CD14-positive monocyte (primary cell): ENCODE data around the gene MYO16. TPM values are rescaled to one million over a fixed set of nuclear protein-coding genes. Genes with fewer than 3 reads are reported as not detected.

Experiments used
- DNase-seq, 3 donors: peaks; one replicate each; pipeline ENCODE4 v3.0.0-alpha.2; 2011 to 2022
- H2AFZ ChIP-seq: 2 replicates; pipeline ENCODE4 v1.6.0; 2012; ENCODE audit warnings: mild to moderate bottlenecking, low read depth, low read length, inconsistent platforms; ENCODE audit not compliant: insufficient read depth, poor library complexity, severe bottlenecking
- H3K27ac ChIP-seq, 2 donors: 1 replicate in 1 of 2; 2 replicates in 1 of 2; pipeline ENCODE4 v1.5.1; 2012 to 2013; ENCODE audit warnings: low read length in 2 of 2, control low read depth in 1 of 2, inconsistent platforms in 1 of 2, low read depth in 1 of 2, mild to moderate bottlenecking in 1 of 2
- H3K27me3 ChIP-seq, 2 donors: one replicate each; pipeline versions ENCODE4 v1.6.0 to v1.6.1; 2011 to 2013; ENCODE audit warnings: low read length in 2 of 2; ENCODE audit not compliant: control insufficient read depth in 2 of 2, insufficient read depth in 2 of 2
- H3K36me3 ChIP-seq, 2 donors: replicated peaks in 1 of 2; 1 replicate in 1 of 2; 2 replicates in 1 of 2; pipeline versions ENCODE4 v1.5.1 to v1.6.1; 2012 to 2013; ENCODE audit warnings: low read length in 2 of 2, control low read depth in 1 of 2, inconsistent platforms in 1 of 2, mild to moderate bottlenecking in 1 of 2; ENCODE audit not compliant: insufficient read depth in 2 of 2, control insufficient read depth in 1 of 2
- H3K4me1 ChIP-seq, 2 donors: 1 replicate in 1 of 2; 2 replicates in 1 of 2; pipeline versions ENCODE4 v1.5.1 to v1.6.1; 2012 to 2013; ENCODE audit warnings: low read length in 2 of 2, control low read depth in 1 of 2, inconsistent platforms in 1 of 2, mild to moderate bottlenecking in 1 of 2, moderate library complexity in 1 of 2; ENCODE audit not compliant: insufficient read depth in 2 of 2, control insufficient read depth in 1 of 2
- H3K4me2 ChIP-seq: replicated peaks from 2 replicates; pipeline ENCODE3; 2012; ENCODE audit warnings: low read length, moderate library complexity, mild to moderate bottlenecking; ENCODE audit not compliant: poor library complexity, severe bottlenecking; ENCODE audit errors: extremely low read depth
- H3K4me3 ChIP-seq, 3 experiments: fragments of 200-600 bp in 1 of 3; sonication (generic) in 1 of 3; replicated peaks in 1 of 3; 1 replicate in 2 of 3; 2 replicates in 1 of 3; pipeline ENCODE4 v1.5.1; 2011 to 2013; ENCODE audit warnings: low read length in 3 of 3, mild to moderate bottlenecking in 3 of 3, control low read depth in 2 of 3, low read depth in 2 of 3, inconsistent platforms in 1 of 3, moderate library complexity in 1 of 3
- H3K79me2 ChIP-seq: 2 replicates; pipeline ENCODE4 v1.6.0; 2012; ENCODE audit warnings: mild to moderate bottlenecking, control low read depth, inconsistent platforms, low read length, moderate library complexity; ENCODE audit not compliant: insufficient read depth
- H3K9ac ChIP-seq: 2 replicates; pipeline ENCODE4 v1.6.0; 2017; ENCODE audit warnings: low read length, mild to moderate bottlenecking; ENCODE audit not compliant: insufficient read depth, poor library complexity, severe bottlenecking
- H3K9me3 ChIP-seq, 2 donors: replicated peaks in 1 of 2; 1 replicate in 1 of 2; 2 replicates in 1 of 2; pipeline versions ENCODE4 v1.5.1 to v1.6.1; 2012 to 2013; ENCODE audit warnings: low read length in 2 of 2, control low read depth in 1 of 2; ENCODE audit not compliant: control insufficient read depth in 1 of 2, insufficient read depth in 1 of 2
- H4K20me1 ChIP-seq: 2 replicates; pipeline ENCODE4 v1.6.0; 2012; ENCODE audit warnings: mild to moderate bottlenecking, low read length, control low read depth, moderate library complexity; ENCODE audit not compliant: insufficient read depth
- H3K27ac Mint-ChIP-seq, 7 donors: one replicate each; pipeline ENCODE4 v1.8.0; 2020; ENCODE audit warnings: mild to moderate bottlenecking in 7 of 7, mixed read lengths in 7 of 7, moderate library complexity in 6 of 7, inconsistent platforms in 2 of 7
- H3K27me3 Mint-ChIP-seq, 3 donors: one replicate each; pipeline ENCODE4 v1.8.0; 2021 to 2022; ENCODE audit warnings: low read depth in 3 of 3, mild to moderate bottlenecking in 3 of 3, mixed read lengths in 3 of 3, moderate library complexity in 3 of 3, inconsistent platforms in 1 of 3
- H3K36me3 Mint-ChIP-seq, 2 donors: one replicate each; pipeline ENCODE4 v1.8.0; 2020; ENCODE audit warnings: mixed read lengths in 2 of 2, inconsistent platforms in 1 of 2, mild to moderate bottlenecking in 1 of 2
- H3K4me1 Mint-ChIP-seq: one replicate; pipeline ENCODE4 v1.8.0; 2020; ENCODE audit warnings: mild to moderate bottlenecking, mixed read lengths
- H3K4me3 Mint-ChIP-seq, 2 donors: one replicate each; pipeline ENCODE4 v1.8.0; 2020; ENCODE audit warnings: mild to moderate bottlenecking in 2 of 2, mixed read lengths in 2 of 2, moderate library complexity in 1 of 2
- H3K9me3 Mint-ChIP-seq, 7 donors: one replicate each; pipeline ENCODE4 v1.8.0; 2020 to 2022; ENCODE audit warnings: mixed read lengths in 7 of 7, mild to moderate bottlenecking in 6 of 7, moderate library complexity in 6 of 7, inconsistent platforms in 2 of 7
- CTCF ChIP-seq: fragments of 200-600 bp; IDR thresholded peaks from one replicate; pipeline ENCODE4 v1.8.0; 2022; ENCODE audit warnings: antibody characterized with exemption, mild to moderate bottlenecking
- WGBS: methylation state at CpG from one replicate; pipeline ENCODE4 v1.1.5; 2013; ENCODE audit warnings: missing lambda C conversion rate; ENCODE audit not compliant: insufficient coverage; 5-methylcytosine and 5-hydroxymethylcytosine counted together
- intact Hi-C, 2 donors: fragments of 100-400 bp; cut with micrococcal nuclease; formaldehyde crosslinking; loops; one replicate each; pipeline versions ENCODE4 v1.15.0 to v1.15.1; 2023
- polyA plus RNA-seq, 3 donors: library from polyadenylated mRNA; depleted of rRNA in 1 of 3; unstranded in 2 of 3; stranded (reverse) in 1 of 3; fragments of 300-500 nt in 2 of 3; fragments of >200 nt in 1 of 3; fragmentation: Illumina TruSeq in 2 of 3; gene quantifications; 1 replicate in 2 of 3; 2 replicates in 1 of 3; pipeline ENCODE4 v1.2.3, GENCODE V29; 2012 to 2021

The MYO16 gene
- polyA plus RNA-seq, 3 donors, result not detected

GRCh38 chr13:108674346-108674745 is 44.9 kb downstream of the MYO16 start:
- H3K27ac ChIP-seq, result no peak overlapping the region
- no peaks in the 10 kb centered on the region for H3K79me2 ChIP-seq
- H3K4me3 Mint-ChIP-seq, result no peak overlapping the region
- TF ChIP-seq CTCF, result no peak
- 100% methylated on average over 1 of the region's 6 CpGs for WGBS
- no peaks in the 10 kb centered on the region for H3K36me3 ChIP-seq
- H3K27me3 Mint-ChIP-seq, result peaks cover 0 to 2% (median 0%) of the 10 kb centered on the region in 3 donors
- H2AFZ ChIP-seq, result no peak overlapping the region
- H4K20me1 ChIP-seq, result no peaks in the 10 kb centered on the region
- H3K4me1 ChIP-seq, result no peaks in the 10 kb centered on the region
- no peaks in the 10 kb centered on the region for H3K36me3 Mint-ChIP-seq
- no peak overlapping the region for H3K27ac Mint-ChIP-seq
- no peaks in the 10 kb centered on the region for H3K27me3 ChIP-seq
- peaks cover 0 to 3% (median 1%) of the 10 kb centered on the region in 7 donors for H3K9me3 Mint-ChIP-seq
- H3K9me3 ChIP-seq, result peaks cover 0 to 1% of the 10 kb centered on the region in 2 donors
- no peaks in the 10 kb centered on the region for H3K4me1 Mint-ChIP-seq
- intact Hi-C loops, result no loop called here
- H3K4me2 ChIP-seq, result no peak overlapping the region
- no peak for DNase-seq
- no peak overlapping the region for H3K9ac ChIP-seq
- no peak overlapping the region for H3K4me3 ChIP-seq

- no peak for DNase-seq
- Mint-ChIP-seq H3K36me3 (no peaks in the 10 kb centered on the region), H3K4me3 (no peak overlapping the region), H3K4me1 (no peaks in the 10 kb centered on the region), H3K9me3 (peaks cover 0 to 4% (median 1%) of the 10 kb centered on the region in 7 donors), H3K27me3 (peaks cover 0 to 2% (median 0%) of the 10 kb centered on the region in 3 donors), H3K27ac (no peak overlapping the region)
- no CpG with 5 or more reads among the region's 4 CpGs for WGBS
- H4K20me1 ChIP-seq, result no peaks in the 10 kb centered on the region
- no peak for TF ChIP-seq CTCF
- no peak overlapping the region for H3K4me2 ChIP-seq
- H3K4me1 ChIP-seq, result no peaks in the 10 kb centered on the region
- H3K9me3 ChIP-seq, result peaks cover 0 to under 1% of the 10 kb centered on the region in 2 donors
- no peaks in the 10 kb centered on the region for H3K27me3 ChIP-seq
- no peak overlapping the region for H3K9ac ChIP-seq
- no peak overlapping the region for H3K4me3 ChIP-seq
- H3K36me3 ChIP-seq, result no peaks in the 10 kb centered on the region
- intact Hi-C loops, result no loop called here
- no peak overlapping the region for H2AFZ ChIP-seq
- no peaks in the 10 kb centered on the region for H3K79me2 ChIP-seq
- H3K27ac ChIP-seq, result no peak overlapping the region
Measured at GRCh38 chr13:108674771-108675170, 45.4 kb downstream of the MYO16 start.
